ENCODE data around the gene ZNF205. TPM values are rescaled to one million over a fixed set of nuclear protein-coding genes. Genes with fewer than 3 reads are reported as not detected.

Gene ZNF205
- total and polyA plus RNA-seq, 9 of the 15 experiments (the other 6 are each of a cell fraction or from before 2014, with no cell fraction given): 2.4 to 11.8 (median 5.1) TPM; not detected in 2

DNA sequence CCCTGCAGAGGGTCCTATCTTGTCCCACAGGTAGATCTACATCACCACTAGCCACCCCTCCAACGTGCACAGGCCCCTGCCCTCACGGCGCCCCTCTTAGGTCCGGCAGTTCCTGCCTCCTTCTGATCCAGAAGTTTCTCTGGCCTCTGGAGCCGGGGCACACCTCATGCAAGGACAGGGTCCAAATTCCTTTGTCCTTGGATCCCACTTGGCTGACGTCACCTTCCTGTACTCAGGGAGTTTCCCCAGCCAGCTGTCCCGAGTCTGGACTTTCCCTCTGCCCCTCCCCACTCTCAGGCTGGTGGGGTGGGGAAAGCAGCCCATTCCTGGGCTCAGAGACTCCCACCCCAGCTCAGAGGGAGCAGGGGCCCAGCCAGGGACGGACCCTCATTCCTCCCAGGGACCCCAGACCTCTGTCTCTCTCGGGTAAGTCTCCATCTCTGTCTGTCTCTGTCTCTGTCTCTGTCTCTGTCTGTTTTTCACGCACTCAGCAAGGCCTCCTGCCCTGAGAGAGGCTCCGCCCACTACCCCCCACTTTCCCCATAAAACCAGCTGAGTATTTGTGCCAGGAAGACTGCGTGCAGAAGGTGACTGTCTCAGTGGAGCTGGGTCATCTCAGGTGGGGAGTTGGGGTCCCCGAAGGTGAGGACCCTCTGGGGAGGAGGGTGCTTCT lies 47.2 kb upstream of the ZNF205 start, which contains the start of gene IL32 (continued):
- TF ChIP-seq ZNF263 (CRISPR knock-in tag; IDR thresholded peaks at IDR 0.05; ENCODE audit: borderline replicate concordance): peak; percentile 47
- TF ChIP-seq, protein P1, sequence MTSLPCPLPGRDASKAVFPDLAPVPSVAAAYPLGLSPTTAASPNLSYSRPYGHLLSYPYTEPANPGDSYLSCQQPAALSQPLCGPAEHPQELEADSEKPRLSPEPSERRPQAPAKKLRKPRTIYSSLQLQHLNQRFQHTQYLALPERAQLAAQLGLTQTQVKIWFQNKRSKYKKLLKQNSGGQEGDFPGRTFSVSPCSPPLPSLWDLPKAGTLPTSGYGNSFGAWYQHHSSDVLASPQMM (CRISPR knock-in tag; IDR thresholded peaks at IDR 0.05): no peak
- peak; percentile 74 for TF ChIP-seq ATF3 (IDR thresholded peaks at IDR 0.05)
- no peak for TF ChIP-seq ATF3 (CRISPR knock-in tag; conservative IDR thresholded peaks at IDR 0.05)

DNA sequence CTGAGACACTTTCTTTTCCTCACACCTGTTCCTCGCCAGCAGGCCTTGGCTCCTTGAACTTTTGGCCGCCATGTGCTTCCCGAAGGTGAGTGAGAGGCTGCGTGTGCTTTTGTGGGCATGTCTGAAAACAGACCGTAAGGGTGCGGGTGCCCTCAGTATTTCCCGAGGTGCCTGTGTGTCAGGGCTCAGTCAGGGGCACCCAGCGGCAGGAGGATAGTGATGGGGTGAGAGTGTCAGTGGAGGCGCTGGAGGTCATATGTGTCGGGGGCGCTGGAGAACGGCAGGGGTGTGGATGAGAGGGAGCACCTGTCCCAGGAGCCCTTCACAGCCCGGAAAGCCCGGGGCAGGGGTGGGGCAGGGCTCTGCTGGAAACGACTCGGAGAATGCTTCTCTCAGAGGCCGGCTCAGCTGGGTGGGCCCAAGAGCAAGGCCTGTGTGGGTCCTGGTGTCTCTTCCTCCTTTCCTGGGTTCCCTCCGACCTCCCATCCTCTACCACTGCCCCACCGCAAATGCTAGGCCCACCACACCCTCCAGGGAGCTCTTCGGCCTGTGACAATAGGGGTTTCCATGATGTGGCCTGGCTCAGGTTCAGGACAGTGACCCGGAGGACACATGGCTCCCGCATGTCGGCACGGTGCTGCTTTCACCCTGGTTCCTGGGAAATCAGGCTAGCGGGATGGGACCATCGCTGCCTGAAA lies 46.5 kb upstream of the ZNF205 start:
- CTCF ChIA-PET (ENCODE audit: low intra/inter-chr PET ratio): no interaction called here
- ATAC-seq: no peak
- no peak for TF ChIP-seq RUNX1 (IDR thresholded peaks at IDR 0.05; ENCODE audit: low read depth)

More for the DNA sequence above, 46.5 kb upstream of the ZNF205 start:
- Histone ChIP-seq H3K4me3 (no peak overlapping the region), H3K9me3 (replicated peaks; ENCODE audit: control insufficient read depth, insufficient read depth, low read depth, low read length) (no peaks in the 10 kb centered on the region), H3K4me1 (replicated peaks in 1 of 2; ENCODE audit: control insufficient read depth in 2 of 2, insufficient read depth in 2 of 2, low read length in 2 of 2) (peaks cover 8 to 40% of the 10 kb centered on the region in 2 experiments; a peak in 4 of 5 replicates), H4K20me1 (replicated peaks; ENCODE audit: control insufficient read depth, insufficient read depth, low read length) (no peaks in the 10 kb centered on the region), H3K79me2 (ENCODE audit: control insufficient read depth, insufficient read depth, low read length) (no peaks in the 10 kb centered on the region), H3K36me3 (ENCODE audit: control insufficient read depth, insufficient read depth, low read length) (no peaks in the 10 kb centered on the region), H3K27ac (ENCODE audit: extremely low read depth, low read depth, low read length) (no peak overlapping the region), H3K27me3 (ENCODE audit: control insufficient read depth in 2 of 2, insufficient read depth in 2 of 2, low read length in 2 of 2) (no peaks in the 10 kb centered on the region), H3K4me2 (ENCODE audit: insufficient read depth, low read length) (no peak overlapping the region), H2AFZ (ENCODE audit: low read depth, low read length) (0 out of 2 replicates have a peak overlapping the region, but pooled peaks have one; percentile 67), H3K9me1 (ENCODE audit: control insufficient read depth, insufficient read depth, low read length) (no peaks in the 10 kb centered on the region), H3K9ac (ENCODE audit: insufficient read depth in 1 of 2, low read depth in 2 of 2, low read length in 2 of 2) (peak overlapping the region in 1 of 2 experiments; percentile 24; a peak in 1 of 4 replicates)
- DNase-seq (ENCODE audit: extremely low read depth in 1 of 4, low spot score in 3 of 4): peak in 1 of 4 experiments; percentile 6
- intact Hi-C loops (cut with micrococcal nuclease): no loop called here
- WGBS (ENCODE audit: insufficient coverage, low coverage, missing lambda C conversion rate): 77% methylated on average over 25 of the region's 26 CpGs
- in situ Hi-C loops (cut with MboI): no loop called here
- no peak for FAIRE-seq
- POLR2A ChIA-PET: interaction anchor here (0.7 kb wide), 1 partner anchor 86 kb away, joined by 3 read pairs; no protein-coding TSS in a partner anchor
- no TSS peak for BruUV-seq (replicated peaks)
